Naive thymus-derived CD8-positive, alpha-beta T cell (primary cell): ENCODE measurements around the gene CSMD2. TPM values are rescaled to one million over a fixed set of nuclear protein-coding genes. Genes with fewer than 3 reads are reported as not detected.
"Not testable (repeated sequence)": the region's sequence is repeated elsewhere in the genome, so short reads cannot be mapped to it uniquely, and the experiment has no call there.

ENCODE experiments used
- ATAC-seq, 2 donors: fragments of 150-1000 bp; cut with Tn5 transposase in 1 of 2; sonication (Bioruptor Pico), chemical (Tn5 transposase) in 1 of 2; 1 replicate in 1 of 2; 2 replicates in 1 of 2; pipeline ENCODE4 v1.10.0; 2021; ENCODE audit warnings: mild to moderate bottlenecking in 2 of 2, moderate library complexity in 2 of 2
- POLR2A ChIA-PET: fragments of 350-600 bp; sonication (Branson Sonifier 250); formaldehyde crosslinking; loops from one replicate; lab custom pipeline; 2021; ENCODE audit warnings: antibody characterized with exemption; lab: Charles Lee
- DNase-seq, 10 donors: peaks; one replicate each; pipeline versions ENCODE4 v3.0.0 to v3.0.0-alpha.2; 2020 to 2022
- H3K27ac Mint-ChIP-seq, 10 donors: one replicate each; pipeline ENCODE4 v1.8.0; 2020 to 2022; ENCODE audit warnings: mild to moderate bottlenecking in 10 of 10, mixed read lengths in 10 of 10, moderate library complexity in 4 of 10, inconsistent platforms in 1 of 10
- H3K27me3 Mint-ChIP-seq, 5 donors: one replicate each; pipeline ENCODE4 v1.8.0; 2021 to 2022; ENCODE audit warnings: mixed read lengths in 5 of 5
- H3K36me3 Mint-ChIP-seq, 3 donors: one replicate each; pipeline ENCODE4 v1.8.0; 2020 to 2022; ENCODE audit warnings: mixed read lengths in 3 of 3, mild to moderate bottlenecking in 2 of 3, inconsistent platforms in 1 of 3
- H3K4me1 Mint-ChIP-seq, 4 donors: one replicate each; pipeline ENCODE4 v1.8.0; 2021 to 2022; ENCODE audit warnings: mixed read lengths in 4 of 4
- H3K4me3 Mint-ChIP-seq, 10 donors: one replicate each; pipeline ENCODE4 v1.8.0; 2020 to 2022; ENCODE audit warnings: mild to moderate bottlenecking in 10 of 10, mixed read lengths in 10 of 10, moderate library complexity in 6 of 10, inconsistent platforms in 1 of 10
- H3K9me3 Mint-ChIP-seq, 9 donors: one replicate each; pipeline ENCODE4 v1.8.0; 2020 to 2022; ENCODE audit warnings: mixed read lengths in 9 of 9, mild to moderate bottlenecking in 3 of 9, inconsistent platforms in 1 of 9, moderate library complexity in 1 of 9
- polyA plus RNA-seq, 3 donors: library from polyadenylated mRNA; unstranded; fragments of 300-500 nt; fragmentation: Illumina TruSeq; gene quantifications; one replicate each; pipeline ENCODE4 v1.2.3, GENCODE V29; 2021
- total RNA-seq, 8 experiments: library from RNA in 2 of 8; stranded (reverse) in 2 of 8; gene quantifications; one replicate each; pipeline ENCODE4 v1.2.3 and lab custom pipeline; 2021 to 2026

CSMD2 gene
- total and polyA plus RNA-seq, 5 experiments from 2014 or later, result not detected

GRCh38 chr1:34024485-34024884, 140.5 kb downstream of the CSMD2 start:
- Mint-ChIP-seq H3K9me3 (peaks cover 0 to 2% (median 0%) of the 10 kb centered on the region in 9 donors), H3K27ac (no peak overlapping the region), H3K4me3 (no peak overlapping the region), H3K36me3 (no peaks in the 10 kb centered on the region), H3K4me1 (peaks cover 0 to 2% (median 0%) of the 10 kb centered on the region in 4 donors), H3K27me3 (peaks cover 13 to 69% (median 26%) of the 10 kb centered on the region in 5 donors)
- POLR2A ChIA-PET, result no interaction called here
- ATAC-seq, result no peak
- DNase-seq, result no peak

DNA sequence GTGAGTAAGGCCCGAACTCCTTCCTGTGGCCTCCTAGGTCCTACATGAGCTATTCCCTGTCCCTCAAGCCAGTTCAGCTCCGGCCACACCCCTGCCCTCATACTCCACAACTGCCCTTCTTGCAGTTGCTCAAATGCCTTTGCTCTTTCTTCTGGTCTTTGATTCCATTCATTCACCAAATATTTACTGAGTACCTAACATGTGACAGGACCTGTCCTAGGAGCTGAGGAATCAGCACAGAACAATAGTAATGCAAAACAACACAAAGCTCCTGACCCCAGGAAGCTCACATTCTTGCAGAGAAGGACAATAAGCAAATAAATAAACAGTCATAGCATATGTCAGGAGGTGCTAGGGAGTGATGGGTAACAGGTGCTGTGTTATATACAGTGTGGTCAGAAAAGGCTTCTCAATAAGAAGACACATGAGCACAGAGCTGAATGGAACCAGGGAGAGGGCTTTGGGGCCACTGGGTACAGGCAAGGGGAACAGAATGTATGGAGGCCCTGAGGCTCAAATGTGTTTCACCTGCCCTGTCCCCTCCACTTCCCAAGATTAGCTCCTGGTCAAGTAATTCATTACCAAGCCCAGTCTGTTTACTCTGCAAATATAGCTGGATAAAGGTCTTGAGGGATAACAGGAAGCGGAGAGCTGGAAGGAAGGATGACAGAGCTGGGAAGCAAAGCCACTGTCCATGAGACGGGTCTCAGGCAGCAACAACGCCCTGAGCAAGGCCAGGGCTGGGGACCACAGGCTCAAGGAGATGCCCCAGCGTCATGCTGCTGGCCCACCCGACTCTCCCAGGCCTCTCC, 145.1 kb downstream of the CSMD2 start:
- Mint-ChIP-seq H3K9me3 (peaks cover 0 to 4% (median 0%) of the 10 kb centered on the region in 9 donors), H3K36me3 (no peaks in the 10 kb centered on the region), H3K4me1 (no peaks in the 10 kb centered on the region), H3K27ac (peak overlapping the region in 1 of 10 donors; percentile 13), H3K27me3 (peaks cover 6 to 53% (median 31%) of the 10 kb centered on the region in 5 donors), H3K4me3 (no peak overlapping the region)
- no peak for ATAC-seq
- POLR2A ChIA-PET, result no interaction called here
- DNase-seq, result no peak

DNA sequence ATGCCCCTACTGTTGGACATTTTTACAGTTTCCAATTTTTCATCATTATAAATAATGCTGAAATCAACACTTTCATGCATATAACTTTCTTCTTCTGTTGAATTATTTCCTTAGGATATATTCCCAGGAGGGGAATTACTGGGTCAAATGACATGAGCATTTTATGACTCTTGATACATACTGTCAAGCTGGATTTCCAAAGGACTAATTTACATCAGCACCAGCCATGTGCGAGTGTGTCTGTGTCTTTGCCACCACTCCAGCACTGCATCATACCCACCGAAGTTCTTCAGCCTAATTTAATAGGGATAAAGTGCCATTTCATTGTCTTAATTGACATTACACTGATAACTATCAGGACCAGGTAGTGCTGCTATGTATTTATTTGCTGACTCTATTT, 146.7 kb downstream of the CSMD2 start:
- H3K4me3 Mint-ChIP-seq, result no peak overlapping the region
- H3K27me3 Mint-ChIP-seq, result peaks cover 6 to 58% (median 33%) of the 10 kb centered on the region in 5 donors
- no peak overlapping the region for H3K27ac Mint-ChIP-seq
- ATAC-seq, result no peak
- POLR2A ChIA-PET, result no interaction called here
- H3K4me1 Mint-ChIP-seq, result peaks cover 0 to 2% (median 0%) of the 10 kb centered on the region in 4 donors
- no peaks in the 10 kb centered on the region for H3K36me3 Mint-ChIP-seq
- peaks cover 0 to 4% (median 0%) of the 10 kb centered on the region in 9 donors for H3K9me3 Mint-ChIP-seq
- DNase-seq, result no peak

DNA sequence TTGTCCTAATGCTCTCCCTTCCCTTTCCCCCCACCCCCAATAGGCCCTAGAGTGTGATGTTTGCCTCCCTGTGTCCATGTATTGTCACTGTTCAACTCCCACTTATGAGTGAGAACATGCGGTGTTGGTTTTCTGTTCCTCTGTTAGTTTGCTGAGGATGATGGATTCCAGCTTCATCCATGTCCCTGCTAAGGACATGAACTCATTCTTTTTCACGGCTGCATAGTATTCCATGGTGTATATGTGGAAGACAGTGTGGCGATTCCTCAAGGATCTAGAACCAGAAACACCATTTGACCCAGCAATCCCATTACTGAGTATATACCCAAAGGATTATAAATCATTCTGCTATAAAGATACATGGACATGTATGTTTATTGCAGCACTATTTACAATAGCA, 148.7 kb downstream of the CSMD2 start:
- H3K27ac Mint-ChIP-seq, DNase-seq, H3K4me3 Mint-ChIP-seq, POLR2A ChIA-PET, H3K9me3 Mint-ChIP-seq, H3K4me1 Mint-ChIP-seq, ATAC-seq, H3K36me3 Mint-ChIP-seq: not testable (repeated sequence)
- H3K27me3 Mint-ChIP-seq, result peaks cover 4 to 51% (median 28%) of the 10 kb centered on the region in 5 donors

- Mint-ChIP-seq H3K27me3 (peaks cover 2 to 37% (median 16%) of the 10 kb centered on the region in 5 donors), H3K4me1 (peaks cover 0 to 2% (median 0%) of the 10 kb centered on the region in 4 donors), H3K36me3 (no peaks in the 10 kb centered on the region), H3K27ac (no peak overlapping the region), H3K4me3 (no peak overlapping the region), H3K9me3 (peaks cover 0 to 2% (median 0%) of the 10 kb centered on the region in 9 donors)
- ATAC-seq (no peak), DNase-seq (no peak)
- POLR2A ChIA-PET, result no interaction called here
Observed at GRCh38 chr1:34013958-34014737, 150.9 kb downstream of the CSMD2 start.

- no peak for DNase-seq
- Mint-ChIP-seq H3K9me3 (peaks cover 0 to 2% (median 0%) of the 10 kb centered on the region in 9 donors), H3K27ac (no peak overlapping the region), H3K4me1 (peaks cover 0 to 2% (median 0%) of the 10 kb centered on the region in 4 donors), H3K4me3 (no peak overlapping the region), H3K27me3 (peaks cover 2 to 40% (median 14%) of the 10 kb centered on the region in 5 donors), H3K36me3 (no peaks in the 10 kb centered on the region)
- ATAC-seq, result no peak
- POLR2A ChIA-PET, result no interaction called here
Observed at GRCh38 chr1:34013136-34013535, 151.9 kb downstream of the CSMD2 start.

DNA sequence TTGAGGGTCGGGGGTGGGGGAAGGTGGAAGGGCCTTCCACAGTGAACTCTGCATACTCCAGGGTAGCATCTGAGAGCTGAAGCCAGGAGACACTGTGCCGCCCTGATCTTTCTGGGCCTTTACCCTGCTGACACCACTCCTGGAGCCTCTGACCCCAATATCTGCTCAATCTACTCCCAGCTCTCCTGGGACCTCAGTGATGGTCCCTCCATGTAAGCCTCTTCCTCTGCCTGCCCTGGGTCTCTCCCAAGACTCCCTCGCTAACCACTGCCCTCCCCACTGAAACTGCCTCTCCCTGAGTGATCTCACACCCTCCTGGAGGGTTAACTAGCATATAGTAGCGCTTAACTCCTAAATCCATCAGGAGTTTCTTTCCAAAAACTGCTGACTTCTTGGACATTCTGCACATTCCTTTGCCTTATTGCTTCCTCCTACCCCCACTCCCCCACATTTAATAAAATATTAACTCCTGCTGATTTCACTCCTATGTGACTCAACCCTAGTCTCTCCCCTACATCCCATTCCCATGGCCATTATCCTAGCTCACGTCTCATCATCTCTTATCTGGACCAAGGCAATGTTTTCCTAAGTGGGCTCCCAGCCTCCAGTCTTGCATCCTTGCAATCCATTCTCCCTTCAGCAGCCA, 155.6 kb downstream of the CSMD2 start:
- DNase-seq, result no peak
- H3K36me3 Mint-ChIP-seq, result no peaks in the 10 kb centered on the region
- ATAC-seq, result no peak
- no peaks in the 10 kb centered on the region for H3K9me3 Mint-ChIP-seq
- H3K4me3 Mint-ChIP-seq, result no peak overlapping the region
- POLR2A ChIA-PET, result no interaction called here
- H3K27ac Mint-ChIP-seq, result no peak overlapping the region
- H3K27me3 Mint-ChIP-seq, result peaks cover 0 to 34% (median 10%) of the 10 kb centered on the region in 5 donors
- peaks cover 0 to 2% (median 0%) of the 10 kb centered on the region in 4 donors for H3K4me1 Mint-ChIP-seq

DNA sequence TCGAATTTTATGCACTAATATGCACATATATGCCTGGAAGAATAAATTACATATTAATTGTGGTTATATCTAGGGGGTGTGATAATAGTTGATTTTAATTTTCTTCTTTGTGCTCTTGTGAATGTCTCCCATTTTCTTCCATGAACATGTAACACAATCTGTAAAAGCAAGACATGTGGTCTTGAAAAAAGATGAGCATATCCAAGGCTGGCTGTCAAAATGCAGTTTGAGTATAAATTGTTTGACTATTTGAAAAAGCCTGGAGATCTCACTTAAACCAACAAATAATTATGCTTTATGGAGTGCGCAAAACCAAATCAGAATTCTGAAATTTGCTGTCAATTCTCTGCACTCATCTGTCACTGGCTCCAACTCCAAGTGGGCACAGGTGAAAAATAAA, 157.3 kb downstream of the CSMD2 start:
- H3K36me3 Mint-ChIP-seq, result no peaks in the 10 kb centered on the region
- POLR2A ChIA-PET, result no interaction called here
- ATAC-seq, result no peak
- no peaks in the 10 kb centered on the region for H3K9me3 Mint-ChIP-seq
- H3K27me3 Mint-ChIP-seq, result peaks cover 0 to 22% (median 5%) of the 10 kb centered on the region in 5 donors
- no peak for DNase-seq
- H3K27ac Mint-ChIP-seq, result no peak overlapping the region
- no peaks in the 10 kb centered on the region for H3K4me1 Mint-ChIP-seq
- H3K4me3 Mint-ChIP-seq, result no peak overlapping the region

DNA sequence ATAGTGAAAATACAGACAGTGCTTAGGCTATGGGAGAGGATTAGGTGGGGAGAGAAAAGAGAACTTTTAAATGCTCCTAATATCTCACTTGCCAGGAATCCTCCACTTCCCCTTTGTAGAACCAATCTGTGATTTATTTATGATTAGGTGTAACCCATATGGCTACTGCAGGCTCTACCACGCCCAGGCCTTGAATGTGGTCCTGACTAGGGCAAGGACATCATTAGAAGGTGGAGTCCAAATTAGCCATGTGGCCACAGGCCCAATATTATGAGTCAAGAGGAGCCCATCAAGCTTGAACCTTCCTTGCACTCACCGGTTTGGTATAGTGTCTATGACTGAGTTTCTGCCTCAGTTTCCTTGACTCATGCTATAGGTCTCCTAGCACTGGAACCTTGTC, 159.7 kb downstream of the CSMD2 start:
- Mint-ChIP-seq H3K4me3 (no peak overlapping the region), H3K27ac (peak overlapping the region in 1 of 10 donors; percentile 6), H3K36me3 (no peaks in the 10 kb centered on the region), H3K4me1 (no peaks in the 10 kb centered on the region), H3K27me3 (peaks cover 0 to 20% (median 5%) of the 10 kb centered on the region in 5 donors), H3K9me3 (no peaks in the 10 kb centered on the region)
- POLR2A ChIA-PET, result no interaction called here
- ATAC-seq (no peak), DNase-seq (no peak)

DNA sequence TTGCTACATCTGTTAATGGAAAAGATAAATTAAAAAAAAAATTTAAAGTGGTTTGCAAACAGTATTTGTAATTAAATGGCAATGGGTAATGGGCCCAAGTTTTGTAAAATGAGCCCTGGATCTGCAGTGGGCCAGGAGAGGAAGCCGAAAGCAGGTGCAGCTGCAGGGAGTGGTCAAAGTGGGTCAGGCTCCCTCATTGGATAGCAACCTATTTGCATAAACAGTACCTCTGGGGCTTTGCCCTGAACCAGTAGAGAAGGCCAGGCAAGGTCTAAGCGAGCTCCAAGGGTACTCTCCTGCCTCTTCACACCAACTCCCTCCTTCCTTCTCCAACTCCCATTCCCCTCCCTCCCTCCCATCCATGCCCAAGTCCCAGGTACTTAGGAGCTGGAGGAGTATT, 162.2 kb downstream of the CSMD2 start:
- ATAC-seq (no peak), DNase-seq (no peak)
- Mint-ChIP-seq H3K27me3 (peaks cover 0 to 5% (median 0%) of the 10 kb centered on the region in 5 donors), H3K9me3 (no peaks in the 10 kb centered on the region), H3K27ac (no peak overlapping the region), H3K36me3 (no peaks in the 10 kb centered on the region), H3K4me1 (no peaks in the 10 kb centered on the region), H3K4me3 (no peak overlapping the region)
- POLR2A ChIA-PET, result no interaction called here

GRCh38 chr1:33997127-33998036, 167.6 kb downstream of the CSMD2 start:
- Mint-ChIP-seq H3K27me3 (peaks cover 0 to 15% (median 10%) of the 10 kb centered on the region in 5 donors), H3K9me3 (peaks cover 0 to 7% (median 0%) of the 10 kb centered on the region in 9 donors), H3K27ac (no peak overlapping the region), H3K4me1 (no peaks in the 10 kb centered on the region), H3K4me3 (no peak overlapping the region), H3K36me3 (no peaks in the 10 kb centered on the region)
- POLR2A ChIA-PET, result no interaction called here
- ATAC-seq (no peak), DNase-seq (no peak)

DNA sequence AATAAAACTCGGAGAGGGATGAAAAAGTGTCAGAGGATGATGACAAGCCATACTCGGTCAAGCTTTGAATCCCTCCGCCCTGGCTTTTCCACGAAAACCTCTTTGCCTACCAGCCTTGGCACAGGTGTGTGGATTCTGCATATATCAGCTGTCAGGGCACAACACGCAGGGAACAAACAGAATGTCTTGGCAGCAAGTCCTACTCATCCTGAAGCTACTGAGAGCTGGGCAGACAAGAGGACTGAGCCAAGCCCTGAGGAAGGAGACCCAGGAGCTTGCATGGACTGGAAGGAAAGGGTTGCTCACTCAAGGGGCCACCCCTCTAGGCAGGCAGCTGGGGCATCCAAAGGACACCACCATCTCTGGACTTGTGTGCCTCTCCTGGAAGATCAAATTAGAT, 168.7 kb downstream of the CSMD2 start:
- H3K9me3 Mint-ChIP-seq, result peaks cover 0 to 7% (median 0%) of the 10 kb centered on the region in 9 donors
- DNase-seq (no peak), ATAC-seq (no peak)
- H3K27ac Mint-ChIP-seq, result no peak overlapping the region
- H3K4me3 Mint-ChIP-seq, result no peak overlapping the region
- POLR2A ChIA-PET, result no interaction called here
- H3K36me3 Mint-ChIP-seq, result no peaks in the 10 kb centered on the region
- peaks cover 1 to 15% (median 10%) of the 10 kb centered on the region in 5 donors for H3K27me3 Mint-ChIP-seq
- no peaks in the 10 kb centered on the region for H3K4me1 Mint-ChIP-seq
